ENCODE measurements around the gene CSH2.
"Not testable (repeated sequence)": the region's sequence is repeated elsewhere in the genome, so short reads cannot be mapped to it uniquely, and the experiment has no call there.

The CSH2 gene

GRCh38 chr17:63866625-63867024 lies 6.9 kb downstream of the CSH2 start:
- in situ Hi-C loops (cut with HindIII; ENCODE audit: low sequenced_read_pairs); H3K4me3 ChIP-seq (ENCODE audit: low read depth, low read length); DNase-seq (ENCODE audit: low read depth, low spot score): not testable (repeated sequence)
- peak; percentile 22 for TF ChIP-seq CTCF (IDR thresholded peaks at IDR 0.05; ENCODE audit: low read depth, low read length)

- no peak for DNase-seq (ENCODE audit: low read depth, low spot score)
- no peak overlapping the region for H3K4me3 ChIP-seq (ENCODE audit: low read depth, low read length)
- in situ Hi-C loops (cut with HindIII; ENCODE audit: low sequenced_read_pairs), result no loop called here
- TF ChIP-seq CTCF (IDR thresholded peaks at IDR 0.05; ENCODE audit: low read depth, low read length), result no peak
Observed at GRCh38 chr17:63859257-63859656, 14.2 kb downstream of the CSH2 start.

GRCh38 chr17:63856425-63856824 lies 17.1 kb downstream of the CSH2 start:
- H3K4me3 ChIP-seq (ENCODE audit: low read depth, low read length); in situ Hi-C loops (cut with HindIII; ENCODE audit: low sequenced_read_pairs); DNase-seq (ENCODE audit: low read depth, low spot score): not testable (repeated sequence)

- in situ Hi-C loops (cut with HindIII; ENCODE audit: low sequenced_read_pairs), result no loop called here
- H3K4me3 ChIP-seq (ENCODE audit: low read depth, low read length), result no peak overlapping the region
- no peak for TF ChIP-seq CTCF (IDR thresholded peaks at IDR 0.05; ENCODE audit: low read depth, low read length)
- no peak for DNase-seq (ENCODE audit: low read depth, low spot score)
Observed at GRCh38 chr17:63855185-63855584, 18.3 kb downstream of the CSH2 start.

GRCh38 chr17:63854709-63855108 lies 18.8 kb downstream of the CSH2 start:
- TF ChIP-seq CTCF (IDR thresholded peaks at IDR 0.05; ENCODE audit: low read depth, low read length), result no peak
- DNase-seq (ENCODE audit: low read depth, low spot score), result no peak
- in situ Hi-C loops (cut with HindIII; ENCODE audit: low sequenced_read_pairs), result no loop called here

GRCh38 chr17:63853260-63853659 lies 20.2 kb downstream of the CSH2 start:
- in situ Hi-C loops (cut with HindIII; ENCODE audit: low sequenced_read_pairs), result no loop called here
- no peak for TF ChIP-seq CTCF (IDR thresholded peaks at IDR 0.05; ENCODE audit: low read depth, low read length)
- H3K4me3 ChIP-seq (ENCODE audit: low read depth, low read length), result no peak overlapping the region
- DNase-seq (ENCODE audit: low read depth, low spot score), result no peak

More at GRCh38 chr17:63854709-63855108, 18.8 kb downstream of the CSH2 start:
- H3K4me3 ChIP-seq (ENCODE audit: low read depth, low read length), result no peak overlapping the region

- no peak overlapping the region for H3K4me3 ChIP-seq (ENCODE audit: low read depth, low read length)
- no peak for DNase-seq (ENCODE audit: low read depth, low spot score)
- in situ Hi-C loops (cut with HindIII; ENCODE audit: low sequenced_read_pairs), result no loop called here
- no peak for TF ChIP-seq CTCF (IDR thresholded peaks at IDR 0.05; ENCODE audit: low read depth, low read length)
Observed at GRCh38 chr17:63850401-63850800, 23.1 kb downstream of the CSH2 start.
